Right cardiac atrium (tissue), 5 donors: ENCODE data around the gene PLCH2. TPM values are rescaled to one million over a fixed set of nuclear protein-coding genes. Genes with fewer than 3 reads are reported as not detected.

Source experiments
- ATAC-seq, 2 donors: fragments of 200-7000 bp; cut with Tn5 transposase; one replicate each; pipeline versions ENCODE4 v1.8.0 to v1.9.1; 2020; ENCODE audit warnings: moderate library complexity in 2 of 2, mild to moderate bottlenecking in 1 of 2
- DNase-seq, 3 donors: peaks; one replicate each; pipeline ENCODE4 v3.0.0-alpha.2; 2020
- H3K27ac ChIP-seq: one replicate; pipeline ENCODE4 v1.5.1; 2013; ENCODE audit warnings: mild to moderate bottlenecking, low read length, control low read depth, moderate library complexity
- H3K27me3 ChIP-seq: one replicate; pipeline ENCODE4 v1.6.1; 2013; ENCODE audit not compliant: control insufficient read depth, insufficient read depth
- H3K4me1 ChIP-seq: one replicate; pipeline ENCODE4 v1.6.1; 2013; ENCODE audit warnings: low read length; ENCODE audit not compliant: control insufficient read depth, insufficient read depth
- H3K4me3 ChIP-seq: one replicate; pipeline ENCODE4 v1.5.1; 2013; ENCODE audit warnings: low read length, control low read depth
- H3K9me3 ChIP-seq: one replicate; pipeline ENCODE4 v1.6.1; 2013; ENCODE audit warnings: low read length; ENCODE audit not compliant: control insufficient read depth
- WGBS: extraction: QIAGEN DNeasy Blood & Tissue Kit; methylation state at CpG from one replicate; pipeline ENCODE4 v1.1.7; 2013; 5-methylcytosine and 5-hydroxymethylcytosine counted together
- intact Hi-C, 4 donors: fragments of 100-400 bp; cut with DNase I; formaldehyde crosslinking; loops; one replicate each; pipeline versions ENCODE4 v1.11.0 to v1.14.0; 2022 to 2023
- polyA plus RNA-seq: library from polyadenylated mRNA; stranded (reverse); fragments of 200-250 nt; gene quantifications from one replicate; pipeline ENCODE4 v1.2.3, GENCODE V29; 2013
- total RNA-seq, 4 donors: library from RNA; stranded (reverse); fragmentation: NEBNext Ultra II Directional; extraction: Animal tissue kit (Norgen Biotek cat#: 25700); gene quantifications; one replicate each; pipeline ENCODE4 v1.2.1, GENCODE V29; 2021
- donor health status: healthy with polysubstance abuse.
- donor health status: DM: no; HTN: yes; CAD: no.
- donor health status: DM: no; HTN: no; CAD: no.
- donor health status: DM: no; HTN: yes; CAD: no; lungs with severe emphysema.
- donor health status: DM: yes; HTN: yes; CAD: no.

PLCH2 gene
- total and polyA plus RNA-seq, 5 donors: 0.08 to 0.64 (median 0.12) TPM; not detected in 1

DNA sequence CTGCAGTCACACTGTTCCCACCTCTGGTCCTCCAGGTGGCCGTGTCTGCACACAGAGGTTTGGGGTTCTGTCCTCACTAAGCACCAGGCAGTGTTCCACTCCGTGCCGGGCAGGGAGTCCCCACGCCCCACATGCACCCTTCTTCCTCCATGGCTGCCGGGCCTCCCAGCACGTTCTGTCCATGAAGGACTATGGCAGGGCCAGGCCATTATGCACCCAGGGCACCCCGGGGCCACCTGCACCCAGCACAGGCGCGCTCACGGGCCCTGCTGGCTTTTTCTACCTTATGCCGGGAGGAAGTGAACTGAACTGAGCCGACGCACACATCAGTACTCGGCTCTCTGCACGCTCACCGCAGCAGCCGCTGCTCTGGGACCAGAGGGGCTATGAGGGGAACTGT, 40.0 kb downstream of the PLCH2 start:
- no peak for DNase-seq
- intact Hi-C loops: no loop called here
- 96% methylated on average over 17 of the region's 17 CpGs for WGBS
- Histone ChIP-seq H3K27ac (no peak overlapping the region), H3K4me3 (no peak overlapping the region), H3K4me1 (no peaks in the 10 kb centered on the region), H3K27me3 (no peaks in the 10 kb centered on the region), H3K9me3 (no peaks in the 10 kb centered on the region)
- ATAC-seq: no peak

DNA sequence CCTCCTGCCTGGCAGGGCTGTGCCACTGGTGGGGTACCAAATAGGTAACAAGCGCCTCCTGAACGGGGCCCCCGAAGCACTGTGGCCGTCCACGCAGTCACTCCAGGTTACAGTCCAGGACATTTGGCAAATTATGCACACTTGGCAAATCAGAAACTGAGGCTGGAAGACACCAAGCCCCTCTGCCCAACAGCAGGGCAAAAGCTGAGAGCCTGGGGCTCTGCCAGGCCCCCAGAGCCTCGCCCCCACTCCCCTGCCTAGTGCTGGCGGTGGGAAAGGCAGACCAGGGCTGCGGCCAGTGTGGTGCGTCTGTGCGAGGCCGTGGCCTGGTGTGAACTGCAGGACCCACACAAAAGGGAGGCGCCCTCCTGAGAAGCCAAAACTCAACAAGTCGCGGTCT, 40.9 kb downstream of the PLCH2 start:
- DNase-seq (no peak), ATAC-seq (no peak)
- WGBS: 95% methylated on average over 14 of the region's 14 CpGs
- H3K4me3 ChIP-seq: no peak overlapping the region
- no peaks in the 10 kb centered on the region for H3K27me3 ChIP-seq
- H3K4me1 ChIP-seq: no peaks in the 10 kb centered on the region
- intact Hi-C loops: no loop called here
- no peak overlapping the region for H3K27ac ChIP-seq
- no peaks in the 10 kb centered on the region for H3K9me3 ChIP-seq

DNA sequence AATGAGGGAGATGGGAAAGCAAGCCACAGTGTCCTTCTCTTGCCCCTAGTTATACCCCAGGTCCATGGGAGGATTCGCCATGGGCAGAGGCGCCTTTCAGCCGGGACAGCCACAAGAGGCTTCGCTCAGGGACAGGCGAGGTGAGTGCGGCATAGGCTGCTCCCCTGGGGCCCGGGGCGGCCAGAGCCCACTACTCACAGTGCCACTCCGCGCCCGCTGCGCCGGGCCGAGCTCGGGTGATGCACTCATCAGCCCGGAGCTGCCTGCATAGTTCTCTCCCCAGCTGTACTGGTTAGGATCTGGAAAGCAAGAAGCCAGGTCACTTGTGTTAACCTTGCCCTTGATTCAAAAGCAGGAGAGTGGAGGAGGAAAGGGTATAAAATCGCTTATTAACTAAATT, 41.9 kb downstream of the PLCH2 start:
- no peak overlapping the region for H3K4me3 ChIP-seq
- DNase-seq: no peak
- intact Hi-C loops: no loop called here

DNA sequence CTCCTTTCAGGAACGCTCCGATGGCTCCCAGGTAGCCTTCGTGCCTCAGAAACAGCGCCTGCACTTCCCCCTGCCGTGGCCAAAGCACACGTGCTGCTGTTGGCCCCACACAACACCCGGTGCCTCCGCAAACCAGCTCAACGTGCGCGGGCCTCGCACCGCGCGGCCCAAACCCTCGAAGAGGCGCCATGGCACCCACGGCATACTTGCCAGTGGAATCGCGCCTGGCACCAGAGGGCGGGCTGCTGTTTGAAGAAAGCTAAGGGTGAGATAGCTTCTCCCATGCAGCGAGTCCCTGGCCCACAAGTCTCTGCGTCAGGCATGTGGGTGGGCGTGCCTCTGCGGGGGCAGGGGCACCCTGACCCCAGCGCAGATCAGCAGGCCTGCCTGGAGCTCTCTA, 42.4 kb downstream of the PLCH2 start:
- DNase-seq (no peak), ATAC-seq (no peak)
- intact Hi-C loops: no loop called here
- Histone ChIP-seq H3K27ac (no peak overlapping the region), H3K4me3 (no peak overlapping the region), H3K4me1 (no peaks in the 10 kb centered on the region), H3K9me3 (no peaks in the 10 kb centered on the region), H3K27me3 (no peaks in the 10 kb centered on the region)
- WGBS: 92% methylated on average over 26 of the region's 26 CpGs

More for the DNA sequence above, 41.9 kb downstream of the PLCH2 start:
- no peaks in the 10 kb centered on the region for H3K9me3 ChIP-seq
- no peaks in the 10 kb centered on the region for H3K27me3 ChIP-seq
- WGBS: 92% methylated on average over 17 of the region's 17 CpGs
- H3K4me1 ChIP-seq: no peaks in the 10 kb centered on the region
- no peak overlapping the region for H3K27ac ChIP-seq
- no peak for ATAC-seq

DNA sequence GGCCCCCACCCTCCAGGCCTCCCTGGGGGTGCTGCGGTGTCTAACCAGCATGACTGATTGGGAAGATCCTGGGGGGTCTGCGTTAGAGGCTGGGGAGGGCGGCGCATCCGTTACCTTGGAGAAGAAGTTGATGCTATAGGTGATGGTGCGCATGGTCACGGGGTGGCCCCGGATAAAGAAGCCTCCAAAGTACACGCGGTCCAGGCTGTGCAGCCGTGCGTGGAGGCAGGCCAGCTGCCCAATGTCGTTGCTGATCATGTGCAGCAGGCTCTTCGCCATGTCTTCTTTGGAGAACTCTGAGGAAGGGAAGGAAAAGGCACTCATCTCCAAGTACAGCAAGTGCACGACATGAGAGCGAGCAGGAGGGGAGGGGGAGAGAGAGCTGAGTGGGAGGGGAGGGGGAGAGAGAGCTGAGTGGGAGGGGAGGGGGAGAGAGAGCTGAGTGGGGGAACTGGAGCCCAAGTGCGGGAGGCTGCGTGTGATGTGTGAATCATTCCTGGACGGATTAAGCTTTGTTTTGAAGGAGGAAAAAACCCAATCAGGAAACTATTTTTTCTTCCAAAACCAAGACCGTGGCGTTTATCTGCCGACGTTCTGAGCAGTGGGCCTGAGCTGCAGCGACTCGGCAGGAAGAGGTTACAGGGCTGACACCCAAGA, 43.1 kb downstream of the PLCH2 start:
- intact Hi-C loops: no loop called here
- 88% methylated on average over 25 of the region's 25 CpGs for WGBS
- H3K9me3 ChIP-seq: no peaks in the 10 kb centered on the region
- H3K27ac ChIP-seq: no peak overlapping the region
- ATAC-seq: no peak
- no peak for DNase-seq
- no peak overlapping the region for H3K4me3 ChIP-seq
- no peaks in the 10 kb centered on the region for H3K27me3 ChIP-seq
- H3K4me1 ChIP-seq: peaks cover 3% of the 10 kb centered on the region

DNA sequence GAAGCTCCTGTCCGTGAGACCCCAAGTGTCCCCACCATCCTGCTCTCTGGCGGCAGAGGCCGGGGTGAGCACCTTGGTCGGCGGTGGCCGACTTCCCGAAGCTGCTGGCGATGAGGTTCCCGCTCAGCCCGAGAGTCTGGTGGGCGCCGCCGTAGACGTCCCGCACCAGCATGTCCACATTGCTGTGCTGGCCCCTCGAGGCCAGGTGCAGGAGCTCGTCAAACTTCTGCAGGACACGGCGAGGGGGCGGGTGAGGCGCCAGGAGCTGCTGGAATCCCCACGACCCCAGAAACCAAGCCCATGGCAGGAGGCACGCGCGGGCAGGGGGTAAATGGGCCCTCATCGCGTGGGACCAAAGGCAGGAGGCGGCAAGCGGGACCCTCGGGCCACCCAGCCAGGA, 43.6 kb downstream of the PLCH2 start:
- Histone ChIP-seq H3K4me3 (no peak overlapping the region), H3K27ac (no peak overlapping the region), H3K4me1 (peaks cover 8% of the 10 kb centered on the region), H3K9me3 (no peaks in the 10 kb centered on the region), H3K27me3 (no peaks in the 10 kb centered on the region)
- WGBS: 93% methylated on average over 30 of the region's 30 CpGs
- intact Hi-C loops: no loop called here
- ATAC-seq: no peak
- no peak for DNase-seq

DNA sequence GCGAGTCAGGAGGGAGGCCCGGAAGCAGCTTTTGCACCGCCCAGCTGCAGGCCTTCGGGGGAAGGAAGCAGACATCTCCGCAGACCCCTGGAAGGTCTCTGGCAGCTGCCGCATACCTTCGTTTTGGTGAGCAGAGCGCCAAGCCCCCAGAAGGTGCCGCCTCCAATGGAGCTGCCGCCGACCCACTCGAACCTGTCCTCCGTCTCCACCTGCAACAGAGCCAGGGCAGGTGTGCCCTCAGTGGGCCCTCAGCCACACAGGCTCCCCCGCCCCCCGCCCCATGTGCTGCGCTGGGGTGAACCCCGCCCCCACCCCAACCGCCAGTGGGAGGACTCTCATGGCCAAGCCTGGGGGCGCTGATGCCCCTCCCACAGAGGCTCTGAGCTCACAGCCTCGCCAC, 44.1 kb downstream of the PLCH2 start:
- Histone ChIP-seq H3K27ac (no peak overlapping the region), H3K4me3 (no peak overlapping the region), H3K27me3 (no peaks in the 10 kb centered on the region), H3K9me3 (no peaks in the 10 kb centered on the region), H3K4me1 (peaks cover 12% of the 10 kb centered on the region)
- intact Hi-C loops: no loop called here
- ATAC-seq (no peak), DNase-seq (no peak)
- 93% methylated on average over 20 of the region's 20 CpGs for WGBS

DNA sequence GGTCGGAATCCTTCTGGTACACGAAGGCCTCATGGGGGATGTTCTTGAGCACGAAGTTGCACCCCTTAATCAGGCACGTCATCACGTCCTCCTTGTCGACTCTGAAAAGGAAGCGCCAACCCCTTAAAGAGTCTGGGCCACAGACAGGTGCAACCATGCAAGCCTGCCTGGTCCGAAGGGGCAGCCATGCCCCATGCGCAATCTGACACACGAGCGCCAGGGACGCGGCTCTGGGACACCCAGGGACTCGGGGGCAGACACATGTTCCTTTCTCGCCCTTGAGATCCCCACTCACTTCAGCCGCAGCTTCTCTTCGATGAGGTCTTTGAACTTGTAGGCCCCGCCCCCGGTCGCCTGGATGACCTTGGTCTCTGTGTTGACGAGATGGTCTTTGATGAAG, 44.7 kb downstream of the PLCH2 start:
- WGBS: 83% methylated on average over 21 of the region's 21 CpGs
- H3K9me3 ChIP-seq: no peaks in the 10 kb centered on the region
- intact Hi-C loops: no loop called here
- H3K27ac ChIP-seq: no peak overlapping the region
- H3K4me3 ChIP-seq: no peak overlapping the region
- DNase-seq: no peak
- no peak for ATAC-seq
- no peaks in the 10 kb centered on the region for H3K27me3 ChIP-seq
- H3K4me1 ChIP-seq: peaks cover 13% of the 10 kb centered on the region

DNA sequence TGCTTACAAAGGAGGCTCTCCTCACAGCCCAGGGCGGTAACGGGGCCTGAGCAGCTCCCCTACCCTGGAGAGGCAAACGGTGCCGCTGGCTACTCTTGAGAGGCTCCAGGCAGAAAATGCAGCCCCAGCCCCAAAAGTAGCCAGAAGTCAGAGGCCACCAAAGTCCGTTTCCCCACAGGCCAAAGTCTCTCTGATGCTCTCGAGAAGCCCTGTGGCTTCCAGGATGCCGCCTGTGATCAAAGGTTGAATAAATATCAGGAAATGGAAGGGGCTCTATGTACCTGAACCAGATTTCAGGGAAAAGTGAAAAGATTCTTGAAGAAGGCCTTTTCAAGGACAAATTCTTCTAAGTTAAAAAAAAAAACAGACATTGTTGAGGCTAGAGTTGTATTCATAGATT, 46.1 kb downstream of the PLCH2 start:
- no peak for DNase-seq
- Histone ChIP-seq H3K4me3 (no peak overlapping the region), H3K4me1 (peaks cover 15% of the 10 kb centered on the region), H3K27ac (no peak overlapping the region), H3K27me3 (no peaks in the 10 kb centered on the region), H3K9me3 (no peaks in the 10 kb centered on the region)
- WGBS: 88% methylated on average over 7 of the region's 7 CpGs
- no peak for ATAC-seq
- intact Hi-C loops: no loop called here

DNA sequence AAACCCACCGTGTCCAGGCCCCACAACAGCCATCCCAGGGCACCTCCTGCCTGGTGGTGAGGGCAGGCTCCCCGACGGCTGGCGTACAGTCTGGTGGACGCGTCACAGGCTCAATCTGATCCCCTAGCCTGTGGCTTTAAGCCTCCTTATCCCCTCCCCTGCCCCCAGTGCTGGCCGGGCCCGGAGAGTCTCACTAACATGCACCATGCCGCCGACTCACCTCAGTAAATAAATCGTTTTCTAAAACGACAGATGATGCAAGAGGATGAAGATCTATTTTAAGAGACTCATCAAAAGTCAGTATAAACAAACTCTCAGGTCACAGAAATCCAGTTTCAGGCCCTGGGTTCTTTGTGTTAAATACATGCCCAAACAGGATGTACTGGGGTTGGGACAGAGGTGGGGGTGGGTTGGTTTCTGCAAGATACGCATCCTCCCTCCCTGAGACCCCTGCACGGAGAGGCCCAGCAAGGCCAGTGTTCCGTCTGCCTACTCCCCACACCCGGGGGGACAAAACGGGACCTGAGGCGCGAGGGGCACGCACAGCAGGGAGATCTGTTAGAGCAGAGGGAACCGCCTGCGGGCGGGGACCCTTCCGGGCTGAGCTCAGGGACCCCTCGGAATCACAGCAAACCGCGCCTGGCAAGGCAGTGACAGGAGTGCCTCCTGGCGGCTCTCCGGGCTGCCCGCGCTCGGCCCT, 47.3 kb downstream of the PLCH2 start:
- Histone ChIP-seq H3K4me1 (peaks cover 15% of the 10 kb centered on the region), H3K27ac (no peak overlapping the region), H3K4me3 (no peak overlapping the region), H3K27me3 (no peaks in the 10 kb centered on the region), H3K9me3 (no peaks in the 10 kb centered on the region)
- ATAC-seq (no peak), DNase-seq (no peak)
- intact Hi-C loops: no loop called here
- WGBS: 63% methylated on average over 32 of the region's 32 CpGs

DNA sequence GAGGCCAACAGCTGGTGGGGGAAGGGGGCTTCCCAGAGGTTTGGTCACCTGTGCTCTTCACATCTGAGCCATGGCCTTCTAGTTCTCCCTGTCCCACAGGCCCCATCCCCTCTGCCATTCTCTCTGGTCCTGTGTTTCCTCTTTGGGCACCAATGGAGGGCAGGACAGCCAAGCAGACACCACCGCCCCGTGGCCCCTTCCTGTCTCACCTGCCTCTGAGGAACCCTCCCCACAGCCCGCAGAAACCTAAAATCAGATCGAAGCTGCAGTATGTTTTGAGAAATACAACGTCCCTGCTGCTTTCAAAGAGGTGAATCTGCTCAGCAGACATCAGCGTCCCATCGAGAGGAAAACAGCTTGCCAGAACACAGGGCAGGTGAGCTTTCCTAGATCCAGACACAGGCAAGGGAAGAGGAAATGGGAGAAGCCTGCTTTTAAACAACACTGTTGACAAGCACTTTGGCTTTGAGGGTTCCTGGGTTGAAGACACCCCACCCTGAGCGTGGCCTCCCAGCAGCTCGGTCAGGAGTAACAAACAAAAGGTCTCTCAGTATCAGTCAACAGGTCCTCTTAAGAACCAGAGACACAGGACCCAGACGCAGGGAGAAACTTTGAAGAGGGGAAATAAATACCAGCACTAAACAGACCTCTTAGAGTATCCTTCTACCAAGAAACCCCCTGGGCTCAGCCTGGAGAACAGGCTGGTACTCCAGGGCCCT, 48.0 kb downstream of the PLCH2 start:
- intact Hi-C loops: no loop called here
- DNase-seq (no peak), ATAC-seq (no peak)
- Histone ChIP-seq H3K27me3 (no peaks in the 10 kb centered on the region), H3K9me3 (no peaks in the 10 kb centered on the region), H3K4me1 (peaks cover 15% of the 10 kb centered on the region), H3K27ac (no peak overlapping the region), H3K4me3 (no peak overlapping the region)
- 63% methylated on average over 10 of the region's 10 CpGs for WGBS
